ENCODE data around the gene TMEM178B. TPM values are rescaled to one million over a fixed set of nuclear protein-coding genes. Genes with fewer than 3 reads are reported as not detected.

The TMEM178B gene
- total RNA-seq, 2 donors from 2014 or later, result 0.18 to 0.25 TPM

- Mint-ChIP-seq H3K27ac (no peak overlapping the region), H3K9me3 (no peaks in the 10 kb centered on the region), H3K36me3 (no peaks in the 10 kb centered on the region)
- DNase-seq (ENCODE audit: low spot score in 2 of 2), result no peak
- ATAC-seq, result no peak
These were observed 404.0 kb downstream of the TMEM178B start for GRCh38 chr7:141477865-141478264.

GRCh38 chr7:141478845-141479244 is 405.0 kb downstream of the TMEM178B start:
- no peak overlapping the region for H3K27ac Mint-ChIP-seq
- no peak for ATAC-seq
- H3K9me3 Mint-ChIP-seq, result no peaks in the 10 kb centered on the region
- DNase-seq (ENCODE audit: low spot score in 2 of 2), result no peak
- no peaks in the 10 kb centered on the region for H3K36me3 Mint-ChIP-seq

GRCh38 chr7:141480953-141481352 is 407.1 kb downstream of the TMEM178B start:
- no peak for DNase-seq (ENCODE audit: low spot score in 2 of 2)
- H3K9me3 Mint-ChIP-seq, result no peaks in the 10 kb centered on the region
- ATAC-seq, result no peak
- no peak overlapping the region for H3K27ac Mint-ChIP-seq
- no peaks in the 10 kb centered on the region for H3K36me3 Mint-ChIP-seq

GRCh38 chr7:141481971-141482370 is 408.1 kb downstream of the TMEM178B start:
- Mint-ChIP-seq H3K27ac (no peak overlapping the region), H3K9me3 (no peaks in the 10 kb centered on the region), H3K36me3 (no peaks in the 10 kb centered on the region)
- DNase-seq (ENCODE audit: low spot score in 2 of 2) (no peak), ATAC-seq (no peak)

GRCh38 chr7:141483044-141483443 is 409.2 kb downstream of the TMEM178B start:
- no peaks in the 10 kb centered on the region for H3K9me3 Mint-ChIP-seq
- no peak for DNase-seq (ENCODE audit: low spot score in 2 of 2)
- ATAC-seq, result peak; percentile 41 to 53
- H3K27ac Mint-ChIP-seq, result no peak overlapping the region
- no peaks in the 10 kb centered on the region for H3K36me3 Mint-ChIP-seq

- H3K36me3 Mint-ChIP-seq, result no peaks in the 10 kb centered on the region
- H3K9me3 Mint-ChIP-seq, result no peaks in the 10 kb centered on the region
- ATAC-seq (no peak), DNase-seq (ENCODE audit: low spot score in 2 of 2) (no peak)
- H3K27ac Mint-ChIP-seq, result no peak overlapping the region
These were observed 411.0 kb downstream of the TMEM178B start for GRCh38 chr7:141484907-141485306.

GRCh38 chr7:141486959-141487358 is 413.1 kb downstream of the TMEM178B start:
- no peak for ATAC-seq
- no peak for DNase-seq (ENCODE audit: low spot score in 2 of 2)
- Mint-ChIP-seq H3K36me3 (no peaks in the 10 kb centered on the region), H3K27ac (no peak overlapping the region), H3K9me3 (no peaks in the 10 kb centered on the region)

- no peaks in the 10 kb centered on the region for H3K9me3 Mint-ChIP-seq
- no peak for ATAC-seq
- no peak overlapping the region for H3K27ac Mint-ChIP-seq
- no peaks in the 10 kb centered on the region for H3K36me3 Mint-ChIP-seq
- no peak for DNase-seq (ENCODE audit: low spot score in 2 of 2)
These were observed 416.6 kb downstream of the TMEM178B start for GRCh38 chr7:141490474-141490873.

GRCh38 chr7:141495057-141495456 is 421.2 kb downstream of the TMEM178B start:
- DNase-seq (ENCODE audit: low spot score in 2 of 2) (no peak), ATAC-seq (no peak)
- Mint-ChIP-seq H3K27ac (no peak overlapping the region), H3K9me3 (no peaks in the 10 kb centered on the region), H3K36me3 (no peaks in the 10 kb centered on the region)

- no peak for ATAC-seq
- H3K27ac Mint-ChIP-seq, result no peak overlapping the region
- no peaks in the 10 kb centered on the region for H3K9me3 Mint-ChIP-seq
- no peak for DNase-seq (ENCODE audit: low spot score in 2 of 2)
- no peaks in the 10 kb centered on the region for H3K36me3 Mint-ChIP-seq
These were observed 423.5 kb downstream of the TMEM178B start for GRCh38 chr7:141497391-141497790.

- ATAC-seq (no peak), DNase-seq (ENCODE audit: low spot score in 2 of 2) (no peak)
- Mint-ChIP-seq H3K27ac (no peak overlapping the region), H3K9me3 (no peaks in the 10 kb centered on the region), H3K36me3 (no peaks in the 10 kb centered on the region)
These were observed 426.7 kb downstream of the TMEM178B start for GRCh38 chr7:141500608-141501007.

GRCh38 chr7:141501451-141501850 is 427.6 kb downstream of the TMEM178B start:
- Mint-ChIP-seq H3K27ac (no peak overlapping the region), H3K36me3 (no peaks in the 10 kb centered on the region), H3K9me3 (no peaks in the 10 kb centered on the region)
- DNase-seq (ENCODE audit: low spot score in 2 of 2) (no peak), ATAC-seq (no peak)

- Mint-ChIP-seq H3K9me3 (peaks cover 3 to 7% of the 10 kb centered on the region in 2 donors), H3K27ac (no peak overlapping the region), H3K36me3 (peaks cover 0 to 15% of the 10 kb centered on the region in 2 donors)
- ATAC-seq (no peak), DNase-seq (ENCODE audit: low spot score in 2 of 2) (no peak)
These were observed 437.4 kb downstream of the TMEM178B start for GRCh38 chr7:141511316-141511675.

- ATAC-seq (no peak), DNase-seq (ENCODE audit: low spot score in 2 of 2) (no peak)
- Mint-ChIP-seq H3K9me3 (peaks cover 3 to 7% of the 10 kb centered on the region in 2 donors), H3K36me3 (peaks cover 0 to 15% of the 10 kb centered on the region in 2 donors), H3K27ac (no peak overlapping the region)
These were observed 438.0 kb downstream of the TMEM178B start for GRCh38 chr7:141511676-141512396.

- DNase-seq (ENCODE audit: low spot score in 2 of 2) (no peak), ATAC-seq (no peak)
- no peak overlapping the region for H3K27ac Mint-ChIP-seq
- H3K36me3 Mint-ChIP-seq, result peaks cover 0 to 15% of the 10 kb centered on the region in 2 donors
- H3K9me3 Mint-ChIP-seq, result peaks cover 3 to 7% of the 10 kb centered on the region in 2 donors
These were observed 438.7 kb downstream of the TMEM178B start for GRCh38 chr7:141512597-141512996.

GRCh38 chr7:141513720-141514119 is 439.9 kb downstream of the TMEM178B start:
- H3K36me3 Mint-ChIP-seq, result peaks cover 0 to 13% of the 10 kb centered on the region in 2 donors
- ATAC-seq, result no peak
- peaks cover 3 to 7% of the 10 kb centered on the region in 2 donors for H3K9me3 Mint-ChIP-seq
- no peak overlapping the region for H3K27ac Mint-ChIP-seq
- no peak for DNase-seq (ENCODE audit: low spot score in 2 of 2)

GRCh38 chr7:141515941-141516340 is 442.1 kb downstream of the TMEM178B start:
- DNase-seq (ENCODE audit: low spot score in 2 of 2), result no peak
- Mint-ChIP-seq H3K27ac (no peak overlapping the region), H3K9me3 (peaks cover 3 to 5% of the 10 kb centered on the region in 2 donors), H3K36me3 (peaks cover 0 to 5% of the 10 kb centered on the region in 2 donors)
- ATAC-seq, result no peak

GRCh38 chr7:141519623-141520022 is 445.8 kb downstream of the TMEM178B start:
- Mint-ChIP-seq H3K36me3 (no peaks in the 10 kb centered on the region), H3K27ac (no peak overlapping the region), H3K9me3 (no peaks in the 10 kb centered on the region)
- ATAC-seq (peak in 1 of 2 donors; percentile 35), DNase-seq (ENCODE audit: low spot score in 2 of 2) (no peak)

Data from activated naive CD4-positive, alpha-beta T cell treated with anti-CD3 and anti-CD28 coated beads, Interleukin-2, amount 50 U/mL, for 72 hours (primary cell).